Central memory CD8-positive, alpha-beta T cell (primary cell): Measurements from ENCODE around the gene GPRC5B.

Experiments
- ATAC-seq: fragments of 150-1000 bp; cut with Tn5 transposase; replicated peaks from 2 replicates; pipeline ENCODE4 v1.10.0; 2022; ENCODE audit warnings: mild to moderate bottlenecking, moderate FRiP score, moderate number of reproducible peaks; ENCODE audit not compliant: poor library complexity, severe bottlenecking; ENCODE audit errors: extremely low read depth
- DNase-seq, 2 donors: peaks; one replicate each; pipeline ENCODE4 v3.0.0; 2021; ENCODE audit warnings: low spot score in 2 of 2
- H3K27ac Mint-ChIP-seq: one replicate; pipeline ENCODE4 v1.8.0; 2022; ENCODE audit warnings: low read depth, mild to moderate bottlenecking, moderate library complexity, mixed read lengths
- H3K27me3 Mint-ChIP-seq: one replicate; pipeline ENCODE4 v1.8.0; 2022; ENCODE audit warnings: mixed read lengths
- H3K36me3 Mint-ChIP-seq: one replicate; pipeline ENCODE4 v1.8.0; 2022; ENCODE audit warnings: mild to moderate bottlenecking, moderate library complexity, mixed read lengths; ENCODE audit not compliant: insufficient read depth
- H3K4me1 Mint-ChIP-seq: one replicate; pipeline ENCODE4 v1.8.0; 2022; ENCODE audit warnings: mixed read lengths
- H3K4me3 Mint-ChIP-seq: one replicate; pipeline ENCODE4 v1.8.0; 2022; ENCODE audit warnings: mild to moderate bottlenecking, moderate library complexity, mixed read lengths
- H3K9me3 Mint-ChIP-seq: one replicate; pipeline ENCODE4 v1.8.0; 2022; ENCODE audit warnings: mixed read lengths

Gene GPRC5B

DNA sequence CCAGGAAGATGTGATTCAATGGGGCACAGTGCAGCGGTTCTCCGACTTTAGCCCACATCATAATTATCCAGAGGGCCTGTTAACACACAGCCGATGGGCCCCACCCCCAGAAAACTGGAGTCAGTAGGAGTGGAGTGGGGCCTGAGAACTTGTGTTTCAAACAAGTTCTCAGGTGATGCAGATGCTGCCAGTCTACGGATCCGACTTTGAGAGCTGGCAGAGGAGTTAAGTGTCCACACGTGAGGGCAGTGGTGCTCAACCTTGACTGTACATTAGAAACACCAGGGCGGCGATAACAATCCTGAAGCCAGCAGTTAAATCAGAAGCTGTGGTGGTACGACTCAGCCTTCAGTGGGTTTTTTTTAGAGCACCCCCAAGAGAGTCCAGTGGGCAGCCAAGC is 75.0 kb downstream of the GPRC5B start:
- Mint-ChIP-seq H3K36me3 (no peaks in the 10 kb centered on the region), H3K4me1 (peaks cover 6% of the 10 kb centered on the region), H3K27me3 (peaks cover 15% of the 10 kb centered on the region), H3K27ac (no peak overlapping the region), H3K9me3 (peaks cover 6% of the 10 kb centered on the region), H3K4me3 (no peak overlapping the region)
- no peak for DNase-seq
- no peak for ATAC-seq

DNA sequence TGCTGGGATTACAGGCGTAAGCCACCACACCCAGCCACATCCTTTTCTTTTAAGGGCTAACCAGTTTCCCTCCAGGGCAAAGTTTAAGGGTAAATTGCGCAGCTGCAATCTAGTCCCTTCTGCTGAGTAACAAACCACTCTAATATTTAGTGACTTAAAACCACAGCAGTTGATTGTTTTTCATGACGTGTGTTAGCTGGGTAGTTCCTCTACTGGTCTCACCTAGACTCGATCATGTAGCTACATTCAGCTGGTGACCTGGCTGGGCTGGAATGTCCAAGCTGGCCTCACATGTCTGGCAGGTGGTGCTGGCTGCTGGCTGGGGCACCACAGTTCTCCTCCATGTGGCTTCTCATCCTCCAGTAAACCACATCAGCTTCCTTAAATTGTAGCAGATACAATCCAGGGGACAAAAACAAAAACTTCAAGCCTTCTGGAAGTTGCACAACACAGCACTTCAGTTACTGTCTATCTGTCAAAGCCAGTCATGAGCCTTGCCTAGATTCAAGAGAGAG is 75.5 kb downstream of the GPRC5B start:
- Mint-ChIP-seq H3K4me1 (peaks cover 9% of the 10 kb centered on the region), H3K9me3 (peaks cover 6% of the 10 kb centered on the region), H3K27ac (no peak overlapping the region), H3K4me3 (no peak overlapping the region), H3K36me3 (no peaks in the 10 kb centered on the region), H3K27me3 (peaks cover 15% of the 10 kb centered on the region)
- DNase-seq (no peak), ATAC-seq (no peak)

- Mint-ChIP-seq H3K4me3 (no peak overlapping the region), H3K27ac (no peak overlapping the region), H3K36me3 (no peaks in the 10 kb centered on the region), H3K4me1 (peaks cover 9% of the 10 kb centered on the region), H3K27me3 (peaks cover 8% of the 10 kb centered on the region), H3K9me3 (peaks cover 5% of the 10 kb centered on the region)
- no peak for DNase-seq
- no peak for ATAC-seq
Measured at GRCh38 chr16:19808061-19808641, 76.5 kb downstream of the GPRC5B start.
